AG04449 (cell line): Measurements from ENCODE around the gene KCNB1.

Experiments
- CTCF ChIA-PET: fragments of 350-600 bp; formaldehyde crosslinking; extraction: SDS; loops from one replicate; lab custom pipeline; 2021; ENCODE audit warnings: antibody characterized with exemption; lab: Yijun Ruan, JAX
- POLR2A ChIA-PET: fragments of 400-600, 350-600 bp; formaldehyde crosslinking; extraction: SDS; loops from one replicate; lab custom pipeline; 2020; ENCODE audit warnings: antibody characterized with exemption, inconsistent platforms; lab: Yijun Ruan, JAX
- DNase-seq: peaks from one replicate; pipeline ENCODE4 v3.0.0-alpha.2; 2010; ENCODE audit warnings: low read depth, low spot score
- H3K4me3 ChIP-seq: 2 replicates; pipeline ENCODE4 v1.5.1; 2011; ENCODE audit warnings: low read depth, mild to moderate bottlenecking, control low read depth, low read length
- CTCF ChIP-seq: IDR thresholded peaks from one replicate; pipeline ENCODE4 v1.5.1; 2011; ENCODE audit warnings: mild to moderate bottlenecking, moderate library complexity, low read length, control low read depth, inconsistent platforms; ENCODE audit not compliant: insufficient read depth; ENCODE audit errors: missing control alignments

KCNB1 gene

DNA sequence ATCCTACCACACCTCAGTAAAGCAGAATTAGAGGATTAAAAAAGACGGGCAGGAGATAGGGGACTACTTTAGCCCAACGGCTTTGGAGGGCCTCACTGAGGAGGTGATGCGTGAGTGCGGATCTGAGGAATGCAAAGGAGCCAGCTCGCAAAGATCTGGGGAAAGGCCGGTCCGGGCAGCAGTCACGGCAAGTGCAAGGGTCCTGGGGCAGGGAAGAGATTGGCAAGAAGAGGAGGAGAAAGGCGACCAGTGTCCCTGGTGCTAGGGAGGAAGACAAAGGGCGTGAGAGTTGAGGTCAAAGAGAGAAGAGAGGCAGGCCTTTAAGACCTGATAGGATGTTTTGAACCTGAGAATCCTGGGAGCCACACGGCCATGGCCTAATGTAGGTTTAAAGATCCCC lies 86.8 kb downstream of the KCNB1 start:
- TF ChIP-seq CTCF, result no peak
- H3K4me3 ChIP-seq, result no peak overlapping the region
- CTCF ChIA-PET, result interaction anchor here (8.4 kb wide), 1 partner anchor 10 kb away, joined by 54 read pairs; no protein-coding TSS in a partner anchor
- POLR2A ChIA-PET, result no interaction called here
- DNase-seq, result no peak

DNA sequence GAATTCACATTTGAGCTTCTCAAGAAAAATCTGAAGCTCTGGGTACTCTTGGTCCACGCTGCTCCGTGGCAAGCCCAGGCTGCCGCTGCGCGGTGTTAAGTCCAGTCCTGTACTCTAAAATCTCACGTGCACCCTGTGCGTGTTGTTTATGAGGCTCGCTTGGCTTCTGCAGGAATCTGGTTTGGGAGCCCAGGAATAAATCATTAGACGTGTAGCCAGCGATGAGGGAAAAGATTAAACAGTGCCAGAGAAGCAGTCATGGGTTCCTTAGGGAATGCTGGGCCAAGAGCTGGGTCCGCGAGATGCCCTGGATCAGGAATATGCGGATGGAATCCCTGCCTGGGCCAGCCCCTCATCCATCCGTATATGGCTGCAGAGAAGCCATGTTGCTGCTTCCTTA lies 87.3 kb downstream of the KCNB1 start:
- ChIA-PET POLR2A (no interaction called here), CTCF (interaction anchor here (8.4 kb wide), 1 partner anchor 10 kb away, joined by 54 read pairs; no protein-coding TSS in a partner anchor)
- no peak for DNase-seq
- no peak for TF ChIP-seq CTCF
- H3K4me3 ChIP-seq, result no peak overlapping the region

DNA sequence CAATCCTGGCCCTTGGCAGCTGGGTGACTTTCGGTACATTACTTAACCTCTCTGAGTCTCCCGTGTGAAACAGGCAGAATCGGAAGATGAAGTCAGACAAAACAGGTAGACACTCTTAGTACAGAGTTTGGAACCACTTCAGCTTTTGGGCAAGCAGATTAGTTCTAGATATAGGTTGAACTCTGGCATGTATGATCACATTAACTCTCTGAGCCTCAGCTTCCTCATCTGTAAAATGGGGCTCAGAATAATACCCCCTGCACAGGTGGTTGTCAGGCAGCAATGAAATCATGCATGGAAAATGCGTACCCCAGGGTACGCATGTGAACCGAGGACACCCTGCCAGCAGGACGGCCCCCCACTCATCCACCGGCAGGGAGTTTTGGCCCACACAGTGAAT lies 87.7 kb downstream of the KCNB1 start:
- DNase-seq, result no peak
- TF ChIP-seq CTCF, result no peak
- POLR2A ChIA-PET, result no interaction called here
- H3K4me3 ChIP-seq, result no peak overlapping the region
- CTCF ChIA-PET, result interaction anchor here (8.4 kb wide), 1 partner anchor 9 kb away, joined by 54 read pairs; no protein-coding TSS in a partner anchor

GRCh38 chr20:49394264-49394663 lies 88.2 kb downstream of the KCNB1 start:
- DNase-seq, result no peak
- no peak overlapping the region for H3K4me3 ChIP-seq
- TF ChIP-seq CTCF, result no peak
- ChIA-PET CTCF (interaction anchor here (8.4 kb wide), 1 partner anchor 9 kb away, joined by 54 read pairs; no protein-coding TSS in a partner anchor), POLR2A (no interaction called here)

- H3K4me3 ChIP-seq, result no peak overlapping the region
- CTCF ChIA-PET, result interaction anchor here (8.4 kb wide), 1 partner anchor 8 kb away, joined by 54 read pairs; no protein-coding TSS in a partner anchor
- POLR2A ChIA-PET, result no interaction called here
These were observed 88.7 kb downstream of the KCNB1 start for GRCh38 chr20:49393803-49394202.

DNA sequence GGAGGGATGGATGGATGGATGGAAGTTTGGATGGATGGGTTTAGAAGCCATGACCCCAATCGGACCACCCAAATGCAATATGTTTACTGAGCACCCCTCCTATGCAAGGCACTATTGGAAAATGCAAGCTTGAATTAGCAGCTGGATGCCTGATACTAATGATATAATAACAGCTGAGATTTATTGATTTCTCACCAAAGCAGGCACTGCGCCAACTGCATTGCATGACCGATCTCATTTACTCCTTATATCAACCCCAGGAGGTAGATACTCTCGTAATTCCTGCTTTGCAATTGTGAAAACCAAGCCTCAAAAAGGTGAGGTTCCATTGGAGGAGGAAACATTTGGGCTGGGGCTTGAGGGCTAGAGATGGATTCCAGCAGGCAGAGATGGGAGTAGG lies 89.7 kb downstream of the KCNB1 start:
- no peak for DNase-seq
- ChIA-PET CTCF (interaction anchor here (1.4 to 8.4 kb wide), 2 partner anchors 7 to 91 kb away, joined by 4 to 54 read pairs; no protein-coding TSS in a partner anchor), POLR2A (no interaction called here)
- no peak overlapping the region for H3K4me3 ChIP-seq
- no peak for TF ChIP-seq CTCF

More at GRCh38 chr20:49393803-49394202, 88.7 kb downstream of the KCNB1 start:
- no peak for TF ChIP-seq CTCF
- no peak for DNase-seq
